ENCODE measurements around the gene PRCC.

The PRCC gene, protein sequence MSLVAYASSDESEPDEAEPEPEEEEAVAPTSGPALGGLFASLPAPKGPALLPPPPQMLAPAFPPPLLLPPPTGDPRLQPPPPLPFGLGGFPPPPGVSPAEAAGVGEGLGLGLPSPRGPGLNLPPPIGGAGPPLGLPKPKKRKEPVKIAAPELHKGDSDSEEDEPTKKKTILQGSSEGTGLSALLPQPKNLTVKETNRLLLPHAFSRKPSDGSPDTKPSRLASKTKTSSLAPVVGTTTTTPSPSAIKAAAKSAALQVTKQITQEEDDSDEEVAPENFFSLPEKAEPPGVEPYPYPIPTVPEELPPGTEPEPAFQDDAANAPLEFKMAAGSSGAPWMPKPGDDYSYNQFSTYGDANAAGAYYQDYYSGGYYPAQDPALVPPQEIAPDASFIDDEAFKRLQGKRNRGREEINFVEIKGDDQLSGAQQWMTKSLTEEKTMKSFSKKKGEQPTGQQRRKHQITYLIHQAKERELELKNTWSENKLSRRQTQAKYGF

DNA sequence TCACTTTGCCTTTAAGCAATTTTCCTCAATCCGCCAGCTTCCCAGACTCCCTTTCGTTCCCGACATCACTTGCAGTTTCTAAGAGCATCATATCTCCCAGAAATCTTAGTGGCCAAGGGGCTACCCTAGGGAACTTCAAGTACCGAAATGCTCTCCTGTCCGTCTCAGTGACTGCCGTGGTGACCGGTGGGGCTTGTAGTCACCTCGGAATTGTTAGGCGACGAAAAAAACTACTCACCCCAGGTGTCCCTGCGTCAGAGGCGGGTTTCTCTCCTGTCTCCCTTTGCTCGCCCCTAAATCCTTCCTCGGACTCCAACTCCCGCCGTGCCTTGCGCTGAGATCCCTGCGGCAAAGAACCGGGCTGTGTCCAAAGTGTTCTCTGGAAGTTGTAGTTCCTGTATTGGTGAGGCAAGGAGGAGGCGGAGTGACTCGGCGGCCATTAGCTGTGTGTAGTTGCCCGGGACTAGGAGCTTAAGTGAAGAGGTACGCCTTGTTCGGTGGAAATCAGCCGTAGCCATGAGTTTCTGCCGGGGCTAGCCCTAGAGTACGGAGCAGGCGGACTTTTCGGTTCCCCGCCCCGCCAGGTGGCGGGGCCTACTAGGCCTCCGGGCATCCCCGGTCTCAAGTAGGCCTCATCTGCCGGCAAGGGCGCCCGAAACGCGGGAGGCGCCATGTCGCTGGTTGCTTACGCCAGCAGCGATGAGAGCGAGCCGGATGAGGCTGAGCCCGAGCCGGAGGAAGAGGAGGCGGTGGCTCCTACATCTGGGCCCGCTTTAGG lies at the start of gene PRCC:
Gene PRCC (plus strand): TSS at position 435 of the 778 bp plus-strand sequence. CDS start 237 bp downstream, at position 672.
- TF ChIP-seq, protein P1, sequence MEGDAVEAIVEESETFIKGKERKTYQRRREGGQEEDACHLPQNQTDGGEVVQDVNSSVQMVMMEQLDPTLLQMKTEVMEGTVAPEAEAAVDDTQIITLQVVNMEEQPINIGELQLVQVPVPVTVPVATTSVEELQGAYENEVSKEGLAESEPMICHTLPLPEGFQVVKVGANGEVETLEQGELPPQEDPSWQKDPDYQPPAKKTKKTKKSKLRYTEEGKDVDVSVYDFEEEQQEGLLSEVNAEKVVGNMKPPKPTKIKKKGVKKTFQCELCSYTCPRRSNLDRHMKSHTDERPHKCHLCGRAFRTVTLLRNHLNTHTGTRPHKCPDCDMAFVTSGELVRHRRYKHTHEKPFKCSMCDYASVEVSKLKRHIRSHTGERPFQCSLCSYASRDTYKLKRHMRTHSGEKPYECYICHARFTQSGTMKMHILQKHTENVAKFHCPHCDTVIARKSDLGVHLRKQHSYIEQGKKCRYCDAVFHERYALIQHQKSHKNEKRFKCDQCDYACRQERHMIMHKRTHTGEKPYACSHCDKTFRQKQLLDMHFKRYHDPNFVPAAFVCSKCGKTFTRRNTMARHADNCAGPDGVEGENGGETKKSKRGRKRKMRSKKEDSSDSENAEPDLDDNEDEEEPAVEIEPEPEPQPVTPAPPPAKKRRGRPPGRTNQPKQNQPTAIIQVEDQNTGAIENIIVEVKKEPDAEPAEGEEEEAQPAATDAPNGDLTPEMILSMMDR (IDR thresholded peaks at IDR 0.05; ENCODE audit: low read depth, low read length), result no peak
- H3K4me3 ChIP-seq (ENCODE audit: low read depth, low read length), result peak within 1 kb of the TSS; percentile 97

DNA sequence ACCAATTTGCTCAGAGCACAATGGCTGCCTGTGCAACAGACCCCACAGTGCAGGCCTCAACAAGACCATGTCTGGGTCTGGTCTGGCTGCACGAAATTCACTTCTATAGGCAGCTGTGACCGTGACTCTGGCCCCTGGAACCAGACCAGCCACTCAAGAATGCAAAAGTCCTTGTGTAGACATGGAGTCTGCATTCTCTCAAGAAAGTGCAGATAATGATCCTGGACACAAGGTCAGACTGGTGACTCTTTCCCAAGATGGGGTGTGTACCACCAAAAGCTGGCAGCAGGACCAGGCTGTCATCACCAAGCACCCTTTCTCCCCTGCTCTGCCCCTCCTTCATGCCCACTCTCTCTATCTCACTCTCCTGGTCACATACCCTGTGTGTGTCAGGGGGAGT lies 46.2 kb upstream of the PRCC start:
- TF ChIP-seq, protein P1 (IDR thresholded peaks at IDR 0.05; ENCODE audit: low read depth, low read length), result no peak
- no peak overlapping the region for H3K4me3 ChIP-seq (ENCODE audit: low read depth, low read length)

DNA sequence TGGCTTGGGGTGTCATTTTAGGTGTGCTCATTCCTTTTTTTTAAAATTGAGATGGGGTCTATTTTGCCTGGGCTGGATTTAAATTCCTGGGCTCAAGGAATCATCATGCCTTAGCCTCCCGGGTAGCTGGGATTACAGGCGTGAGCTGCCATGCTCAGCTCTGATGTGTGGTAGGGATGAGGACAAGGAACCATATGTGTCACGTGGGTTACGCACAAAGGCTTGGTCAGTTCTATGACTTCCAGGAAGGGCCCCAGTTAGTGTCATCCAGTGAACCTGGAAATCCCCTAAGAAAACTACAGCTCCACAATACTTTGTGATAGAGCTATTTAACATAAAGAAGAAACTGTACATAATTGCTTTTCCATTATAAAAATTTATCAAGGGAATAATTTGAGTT lies 45.8 kb upstream of the PRCC start:
- TF ChIP-seq, protein P1 (IDR thresholded peaks at IDR 0.05; ENCODE audit: low read depth, low read length), result no peak
- H3K4me3 ChIP-seq (ENCODE audit: low read depth, low read length), result no peak overlapping the region

DNA sequence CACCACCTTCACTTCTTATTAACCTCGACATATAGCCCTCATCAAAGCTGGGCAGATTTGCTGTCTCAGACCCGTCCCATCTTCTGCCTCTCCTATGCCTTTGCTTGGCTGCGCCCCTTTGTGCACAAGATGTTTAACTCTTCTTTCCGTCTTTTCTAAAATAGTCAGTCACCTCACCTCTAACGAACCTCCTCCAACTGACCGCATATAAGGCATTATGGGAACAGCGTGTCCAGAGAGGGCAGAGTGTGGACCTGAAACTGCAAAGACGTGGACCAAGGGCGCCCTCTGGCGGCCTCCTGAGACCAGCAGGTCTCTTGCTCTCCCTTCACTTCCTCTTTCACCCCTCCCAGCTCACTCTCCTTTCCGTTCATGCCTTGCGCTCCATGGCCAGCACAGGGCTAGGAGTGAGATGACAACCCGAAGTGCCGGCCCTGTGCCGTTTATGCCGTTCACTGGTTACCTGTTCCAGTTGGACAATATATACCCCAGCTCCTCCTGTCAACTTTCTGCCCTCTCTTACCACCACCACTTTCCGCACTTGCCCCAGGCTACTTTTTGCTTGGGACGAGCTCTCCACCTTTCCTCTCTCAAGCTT lies 41.6 kb upstream of the PRCC start:
- TF ChIP-seq, protein P1 (IDR thresholded peaks at IDR 0.05; ENCODE audit: low read depth, low read length), result peak; percentile 89
- H3K4me3 ChIP-seq (ENCODE audit: low read depth, low read length), result peak overlapping the region; percentile 52

DNA sequence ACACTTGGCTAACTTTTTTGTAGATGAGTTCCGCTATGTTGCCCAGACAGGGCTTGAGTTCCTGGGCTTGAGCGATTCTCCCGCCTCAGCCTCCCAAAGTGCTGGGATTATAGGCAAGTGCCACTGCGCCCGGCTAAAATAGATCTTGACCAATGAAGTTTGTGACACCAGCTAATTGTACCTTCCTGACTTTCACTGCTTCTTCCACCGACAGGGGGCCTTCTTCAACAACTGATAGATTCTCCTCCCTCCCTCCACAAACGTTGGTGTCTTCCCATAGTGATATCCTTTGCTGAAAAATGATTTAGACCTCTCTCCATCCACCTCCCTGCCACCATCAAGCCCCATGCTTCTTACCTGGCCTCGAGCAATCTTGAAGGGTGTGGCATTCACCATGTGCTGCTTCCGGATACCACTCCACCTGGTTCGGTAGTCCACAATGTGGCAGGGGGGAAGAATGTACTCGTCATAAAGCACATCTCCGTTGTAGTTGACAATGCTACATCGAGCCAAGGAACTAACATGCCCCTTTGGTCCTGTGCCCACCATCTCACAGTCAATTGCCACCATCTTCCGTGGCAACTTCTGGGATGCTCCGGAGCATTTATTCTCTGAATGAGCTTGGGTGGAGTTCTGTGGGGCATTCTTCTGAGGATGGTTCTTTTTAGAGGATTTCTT lies 40.6 kb upstream of the PRCC start:
- TF ChIP-seq, protein P1 (IDR thresholded peaks at IDR 0.05; ENCODE audit: low read depth, low read length), result peak; percentile 49
- peak overlapping the region; percentile 85 for H3K4me3 ChIP-seq (ENCODE audit: low read depth, low read length)

DNA sequence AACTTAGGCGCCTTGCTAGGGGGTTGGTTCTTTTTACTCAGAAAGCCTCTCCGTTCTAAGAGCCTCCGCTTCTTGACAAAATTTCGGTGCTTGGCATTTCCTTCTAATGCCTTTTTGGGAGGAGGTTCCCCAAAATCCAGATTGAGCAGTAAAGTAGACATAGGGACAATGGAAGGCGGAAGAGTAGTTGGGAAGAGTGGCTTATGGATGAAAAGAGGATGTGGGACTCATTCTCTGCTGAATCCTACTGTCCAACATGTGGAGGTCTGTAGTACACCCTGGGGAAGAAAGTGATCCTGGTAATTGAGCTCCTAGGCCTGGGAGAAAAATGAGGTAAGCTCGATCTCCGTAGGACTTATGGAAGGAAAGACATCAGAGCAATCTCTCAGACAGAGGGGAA lies 39.8 kb upstream of the PRCC start:
- peak overlapping the region; percentile 85 for H3K4me3 ChIP-seq (ENCODE audit: low read depth, low read length)
- TF ChIP-seq, protein P1 (IDR thresholded peaks at IDR 0.05; ENCODE audit: low read depth, low read length), result no peak

All from WI38 (cell line).